Gastrocnemius medialis (tissue), 4 donors: ENCODE results near the gene KCNQ4.

Experiments
- CTCF ChIP-seq, 5 experiments: fragments of 450-650 bp in 3 of 5; fragments of 200-600 bp in 2 of 5; sonication (generic) in 2 of 5; IDR thresholded peaks in 4 of 5; conservative IDR thresholded peaks in 1 of 5; 1 replicate in 4 of 5; 2 replicates in 1 of 5; pipeline ENCODE4 v1.5.1; 2016 to 2019; ENCODE audit warnings: antibody characterized with exemption in 5 of 5, mild to moderate bottlenecking in 3 of 5, moderate library complexity in 3 of 5
- POLR2A ChIP-seq, 2 donors: fragments of 450-650 bp; IDR thresholded peaks; one replicate each; pipeline ENCODE4 v1.6.1; 2017; ENCODE audit warnings: antibody characterized with exemption in 2 of 2, mild to moderate bottlenecking in 2 of 2, moderate library complexity in 2 of 2

GRCh38 chr1:40736085-40736531 is 47.5 kb upstream of the KCNQ4 start:
- no peak for TF ChIP-seq POLR2A (IDR thresholded peaks at IDR 0.05)
- no peak for TF ChIP-seq CTCF (IDR thresholded peaks at IDR 0.05 in 4 of 5, conservative IDR thresholded peaks at IDR 0.05 in 1 of 5)
